ENCODE results near the gene ATP1A1. TPM values are rescaled to one million over a fixed set of nuclear protein-coding genes. Genes with fewer than 3 reads are reported as not detected.

ATP1A1 gene
- total RNA-seq, 1 experiment from 2014 or later: 286 TPM

DNA sequence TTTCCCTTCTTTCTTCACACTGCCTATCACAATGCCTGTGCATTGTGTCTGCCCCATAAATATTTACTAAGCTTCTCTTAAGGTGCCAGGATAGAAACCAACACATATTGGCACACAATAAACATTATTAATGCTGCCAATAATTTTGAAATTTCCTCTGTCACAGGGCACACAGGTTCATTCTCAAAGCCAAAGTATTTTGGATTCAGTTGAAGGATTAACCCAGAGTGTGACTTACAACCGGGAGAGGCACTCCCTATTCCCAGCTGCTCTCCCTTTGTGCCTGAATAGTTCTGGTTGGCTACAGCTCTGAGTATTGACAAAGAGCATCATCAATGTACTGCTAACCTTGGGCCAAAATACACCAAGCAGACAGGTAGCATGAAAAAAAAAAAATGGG, 46.6 kb upstream of the ATP1A1 start (continued):
- TF ChIP-seq, protein P1, sequence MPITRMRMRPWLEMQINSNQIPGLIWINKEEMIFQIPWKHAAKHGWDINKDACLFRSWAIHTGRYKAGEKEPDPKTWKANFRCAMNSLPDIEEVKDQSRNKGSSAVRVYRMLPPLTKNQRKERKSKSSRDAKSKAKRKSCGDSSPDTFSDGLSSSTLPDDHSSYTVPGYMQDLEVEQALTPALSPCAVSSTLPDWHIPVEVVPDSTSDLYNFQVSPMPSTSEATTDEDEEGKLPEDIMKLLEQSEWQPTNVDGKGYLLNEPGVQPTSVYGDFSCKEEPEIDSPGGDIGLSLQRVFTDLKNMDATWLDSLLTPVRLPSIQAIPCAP (CRISPR knock-in tag; IDR thresholded peaks at IDR 0.05): no peak
- no peak for TF ChIP-seq CTCF (IDR thresholded peaks at IDR 0.05)
- no peak for TF ChIP-seq MLX (CRISPR knock-in tag; IDR thresholded peaks at IDR 0.05)
- TF ChIP-seq CREB1 (CRISPR knock-in tag; IDR thresholded peaks at IDR 0.05): no peak

DNA sequence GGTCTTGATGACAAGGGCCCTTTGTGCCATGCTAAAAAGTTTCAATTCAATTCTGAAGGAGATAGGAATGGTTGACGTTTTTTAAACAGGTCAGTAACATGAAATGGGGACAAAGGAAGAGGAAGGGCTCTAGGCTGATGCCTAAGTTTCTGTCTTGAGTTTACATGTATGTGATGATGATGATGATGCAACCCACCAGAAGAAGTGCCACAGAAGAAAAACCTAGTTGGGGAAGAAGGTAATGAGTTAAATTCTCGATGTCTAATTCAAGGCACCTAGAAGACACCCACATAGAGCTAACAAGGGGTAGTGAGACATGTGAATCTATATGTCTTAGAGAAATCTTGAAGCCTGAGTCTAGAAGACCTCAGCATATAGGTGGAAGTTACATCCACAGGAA, 44.4 kb upstream of the ATP1A1 start:
- ChIA-PET CTCF (no interaction called here), POLR2A (no interaction called here)
- DNase-seq (ENCODE audit: low spot score) (no peak), ATAC-seq (no peak)
- Mint-ChIP-seq H3K9me3 (no peaks in the 10 kb centered on the region), H3K4me1 (peaks cover 4% of the 10 kb centered on the region; the same call in 1 of the 2 replicates), H3K27me3 (ENCODE audit: low read depth) (peaks cover 3% of the 10 kb centered on the region; the same call in 1 of the 2 replicates), H3K27ac (no peak overlapping the region), H3K36me3 (no peaks in the 10 kb centered on the region), H3K4me3 (no peak overlapping the region)
- TF ChIP-seq TEAD1 (CRISPR knock-in tag; IDR thresholded peaks at IDR 0.05) (no peak), ETV6 (CRISPR knock-in tag; IDR thresholded peaks at IDR 0.05) (no peak), AFF4 (CRISPR knock-in tag; IDR thresholded peaks at IDR 0.05; ENCODE audit: borderline replicate concordance) (no peak)
- TF ChIP-seq, protein P2, sequence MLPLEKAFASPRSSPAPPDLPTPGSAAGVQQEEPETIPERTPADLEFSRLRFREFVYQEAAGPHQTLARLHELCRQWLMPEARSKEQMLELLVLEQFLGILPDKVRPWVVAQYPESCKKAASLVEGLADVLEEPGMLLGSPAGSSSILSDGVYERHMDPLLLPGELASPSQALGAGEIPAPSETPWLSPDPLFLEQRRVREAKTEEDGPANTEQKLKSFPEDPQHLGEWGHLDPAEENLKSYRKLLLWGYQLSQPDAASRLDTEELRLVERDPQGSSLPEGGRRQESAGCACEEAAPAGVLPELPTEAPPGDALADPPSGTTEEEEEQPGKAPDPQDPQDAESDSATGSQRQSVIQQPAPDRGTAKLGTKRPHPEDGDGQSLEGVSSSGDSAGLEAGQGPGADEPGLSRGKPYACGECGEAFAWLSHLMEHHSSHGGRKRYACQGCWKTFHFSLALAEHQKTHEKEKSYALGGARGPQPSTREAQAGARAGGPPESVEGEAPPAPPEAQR (CRISPR knock-in tag; IDR thresholded peaks at IDR 0.05): no peak
- TF ChIP-seq, protein P3, sequence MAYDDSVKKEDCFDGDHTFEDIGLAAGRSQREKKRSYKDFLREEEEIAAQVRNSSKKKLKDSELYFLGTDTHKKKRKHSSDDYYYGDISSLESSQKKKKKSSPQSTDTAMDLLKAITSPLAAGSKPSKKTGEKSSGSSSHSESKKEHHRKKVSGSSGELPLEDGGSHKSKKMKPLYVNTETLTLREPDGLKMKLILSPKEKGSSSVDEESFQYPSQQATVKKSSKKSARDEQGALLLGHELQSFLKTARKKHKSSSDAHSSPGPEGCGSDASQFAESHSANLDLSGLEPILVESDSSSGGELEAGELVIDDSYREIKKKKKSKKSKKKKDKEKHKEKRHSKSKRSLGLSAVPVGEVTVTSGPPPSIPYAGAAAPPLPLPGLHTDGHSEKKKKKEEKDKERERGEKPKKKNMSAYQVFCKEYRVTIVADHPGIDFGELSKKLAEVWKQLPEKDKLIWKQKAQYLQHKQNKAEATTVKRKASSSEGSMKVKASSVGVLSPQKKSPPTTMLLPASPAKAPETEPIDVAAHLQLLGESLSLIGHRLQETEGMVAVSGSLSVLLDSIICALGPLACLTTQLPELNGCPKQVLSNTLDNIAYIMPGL (CRISPR knock-in tag; IDR thresholded peaks at IDR 0.05): no peak

GRCh38 chr1:116329524-116330341, 43.3 kb upstream of the ATP1A1 start:
- no peak for ATAC-seq

More at GRCh38 chr1:116329524-116330341, 43.3 kb upstream of the ATP1A1 start:
- peaks cover 12% of the 10 kb centered on the region for H3K4me1 Mint-ChIP-seq
- peaks cover 6% of the 10 kb centered on the region for H3K27me3 Mint-ChIP-seq (ENCODE audit: low read depth)
- ChIA-PET CTCF (no interaction called here), POLR2A (no interaction called here)
- no peak for DNase-seq (ENCODE audit: low spot score)
- no peaks in the 10 kb centered on the region for H3K9me3 Mint-ChIP-seq
- H3K4me3 Mint-ChIP-seq: no peak overlapping the region
- no peaks in the 10 kb centered on the region for H3K36me3 Mint-ChIP-seq
- no peak overlapping the region for H3K27ac Mint-ChIP-seq
- no peak for TF ChIP-seq ATF3 (CRISPR knock-in tag; conservative IDR thresholded peaks at IDR 0.05)
- TF ChIP-seq NFYB (CRISPR knock-in tag; conservative IDR thresholded peaks at IDR 0.05; ENCODE audit: low read depth): no peak
- TF ChIP-seq CREM (CRISPR knock-in tag; IDR thresholded peaks at IDR 0.05): no peak
